GM03348 (cell line): ENCODE data around the gene KLHL9.

Source experiments
- DNase-seq: peaks from one replicate; pipeline ENCODE4 v3.0.0; 2012; ENCODE audit warnings: low spot score

KLHL9 gene

GRCh38 chr9:21317956-21318923, 17.0 kb downstream of the KLHL9 start:
- peak; percentile 46 for DNase-seq

GRCh38 chr9:21316860-21317259, 18.3 kb downstream of the KLHL9 start:
- DNase-seq = no peak

- no peak for DNase-seq
Observed at GRCh38 chr9:21316032-21316842, 19.0 kb downstream of the KLHL9 start.

- no peak for DNase-seq
Observed at GRCh38 chr9:21314152-21314551, 21.1 kb downstream of the KLHL9 start.

- DNase-seq = no peak
Observed at GRCh38 chr9:21311889-21312288, 23.3 kb downstream of the KLHL9 start.

GRCh38 chr9:21305213-21305612, 30.0 kb downstream of the KLHL9 start, which contains the start of gene IFNA5:
Gene IFNA5, minus strand, starts transcription at chr9:21305313. Its CDS starts 57 bp downstream, at chr9:21305256.
- DNase-seq = no peak

GRCh38 chr9:21295992-21296391, 39.2 kb downstream of the KLHL9 start:
- no peak for DNase-seq

- no peak for DNase-seq
Observed at GRCh38 chr9:21294904-21295538, 40.2 kb downstream of the KLHL9 start.

- DNase-seq = no peak
Observed at GRCh38 chr9:21294364-21294774, 40.8 kb downstream of the KLHL9 start.

- no peak for DNase-seq
Observed at GRCh38 chr9:21289848-21290247, 45.4 kb downstream of the KLHL9 start.

GRCh38 chr9:21287280-21287679, 47.9 kb downstream of the KLHL9 start:
- no peak for DNase-seq

GRCh38 chr9:21286659-21287058, 48.5 kb downstream of the KLHL9 start:
- DNase-seq = no peak

- DNase-seq = no peak
Observed at GRCh38 chr9:21286099-21286498, 49.1 kb downstream of the KLHL9 start.

- DNase-seq = no peak
Observed at GRCh38 chr9:21281275-21281674, 53.9 kb downstream of the KLHL9 start.
